ENCODE measurements around the gene RSPO3. TPM values are rescaled to one million over a fixed set of nuclear protein-coding genes. Genes with fewer than 3 reads are reported as not detected.

Gene RSPO3
- total and polyA plus RNA-seq, 9 of the 15 experiments (the other 6 are each of a cell fraction or from before 2014, with no cell fraction given): not detected

DNA sequence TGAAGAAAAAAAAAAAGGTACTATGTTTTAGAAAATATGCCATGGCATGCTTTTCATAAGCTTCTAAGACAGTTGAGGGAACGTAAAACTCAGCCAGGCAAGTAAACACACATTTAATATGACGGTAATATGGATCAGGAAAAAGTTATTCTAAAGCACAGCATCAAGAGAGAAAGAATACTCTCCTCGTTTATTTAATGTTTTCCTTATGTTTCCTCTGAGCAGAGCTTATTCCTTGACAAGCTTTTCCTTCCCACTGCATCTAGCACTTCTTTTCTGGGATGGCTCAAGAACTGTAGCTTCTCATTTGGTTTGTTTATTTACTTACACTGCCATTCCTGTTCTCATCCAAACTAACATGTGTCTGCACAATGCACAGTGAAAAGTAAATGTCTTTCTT is 2.7 kb upstream of the RSPO3 start:
- H3K36me3 ChIP-seq (ENCODE audit: control insufficient read depth, insufficient read depth, low read length): no peaks in the 10 kb centered on the region
- H3K4me2 ChIP-seq (ENCODE audit: insufficient read depth, low read length): no peak overlapping the region
- no peaks in the 10 kb centered on the region for H3K9me3 ChIP-seq (replicated peaks; ENCODE audit: control insufficient read depth, insufficient read depth, low read depth, low read length)
- no peaks in the 10 kb centered on the region for H4K20me1 ChIP-seq (replicated peaks; ENCODE audit: control insufficient read depth, insufficient read depth, low read length)
- no peaks in the 10 kb centered on the region for H3K79me2 ChIP-seq (ENCODE audit: control insufficient read depth, insufficient read depth, low read length)
- no peak for ATAC-seq
- no peaks in the 10 kb centered on the region for H3K9me1 ChIP-seq (ENCODE audit: control insufficient read depth, insufficient read depth, low read length)
- no TSS peak for BruUV-seq (replicated peaks)
- no peak overlapping the region for H3K27ac ChIP-seq (ENCODE audit: extremely low read depth, low read depth, low read length)
- in situ Hi-C loops (cut with MboI): loop anchor here (25.0 kb wide), 1 partner anchor 1078 kb away; no protein-coding TSS in a partner anchor
- TF ChIP-seq POLR2G (IDR thresholded peaks at IDR 0.05; ENCODE audit: low read depth, low read length) (no peak), PURB (CRISPR knock-in tag; IDR thresholded peaks at IDR 0.05; ENCODE audit: low read depth) (no peak), ZNF408 (CRISPR knock-in tag; IDR thresholded peaks at IDR 0.05; ENCODE audit: low read depth) (no peak)
- ChIA-PET CTCF (ENCODE audit: low intra/inter-chr PET ratio) (no interaction called here), POLR2A (no interaction called here)
- H3K9ac ChIP-seq (ENCODE audit: insufficient read depth in 1 of 2, low read depth in 2 of 2, low read length in 2 of 2): no peak overlapping the region
- H3K4me3 ChIP-seq: no peak overlapping the region
- no peak for DNase-seq (ENCODE audit: extremely low read depth in 1 of 4, low spot score in 3 of 4)
- intact Hi-C loops (cut with micrococcal nuclease): no loop called here
- no peak for FAIRE-seq
- peaks cover 0 to 12% of the 10 kb centered on the region in 2 experiments; a peak in 1 of 5 replicates for H3K4me1 ChIP-seq (replicated peaks in 1 of 2; ENCODE audit: control insufficient read depth in 2 of 2, insufficient read depth in 2 of 2, low read length in 2 of 2)
- WGBS (ENCODE audit: insufficient coverage, low coverage, missing lambda C conversion rate): 0% methylated on average over 3 of the region's 3 CpGs
- no peak overlapping the region for H2AFZ ChIP-seq (ENCODE audit: low read depth, low read length)
- H3K27me3 ChIP-seq (ENCODE audit: control insufficient read depth in 2 of 2, insufficient read depth in 2 of 2, low read length in 2 of 2): peaks cover 0 to 14% of the 10 kb centered on the region in 2 experiments; a peak in 2 of 5 replicates

DNA sequence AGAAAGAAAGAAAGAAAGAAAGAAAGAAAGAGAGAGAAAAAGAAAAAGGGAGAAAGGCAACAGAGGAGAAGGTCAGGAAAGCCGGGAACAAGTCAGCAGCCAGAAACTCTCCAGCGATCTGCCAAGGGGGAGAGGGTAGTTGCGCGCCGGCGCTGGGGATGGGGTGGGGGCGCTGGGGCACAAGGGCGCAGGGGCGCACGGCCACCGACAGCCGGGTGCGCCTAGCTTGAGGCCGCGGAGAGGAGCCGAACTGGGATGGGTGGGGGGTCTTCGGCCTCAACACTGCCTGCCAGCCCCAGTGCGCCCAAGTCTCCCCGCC is 533 bp upstream of the RSPO3 start:
- no peak for TF ChIP-seq CREM (IDR thresholded peaks at IDR 0.05; ENCODE audit: low read depth)
- TF ChIP-seq TAF15 (IDR thresholded peaks at IDR 0.05; ENCODE audit: low read depth, low read length): no peak
- TF ChIP-seq ESRRA (IDR thresholded peaks at IDR 0.05; ENCODE audit: borderline replicate concordance, low read depth): no peak
- TF ChIP-seq MECOM (CRISPR knock-in tag; IDR thresholded peaks at IDR 0.05): no peak
- TF ChIP-seq ETV6 (IDR thresholded peaks at IDR 0.05; ENCODE audit: borderline replicate concordance in 1 of 2, low read depth in 2 of 2, low read length in 1 of 2): no peak
- no peak for TF ChIP-seq ETV6 (CRISPR knock-in tag; IDR thresholded peaks at IDR 0.05; ENCODE audit: borderline replicate concordance)
- DNase-seq (ENCODE audit: extremely low read depth in 1 of 4, low spot score in 3 of 4) (no peak), ATAC-seq (no peak), FAIRE-seq (no peak)
- Histone ChIP-seq H3K79me2 (ENCODE audit: control insufficient read depth, insufficient read depth, low read length) (no peaks in the 10 kb centered on the region), H3K4me3 (no peak overlapping the region), H3K36me3 (ENCODE audit: control insufficient read depth, insufficient read depth, low read length) (no peaks in the 10 kb centered on the region), H3K9me1 (ENCODE audit: control insufficient read depth, insufficient read depth, low read length) (no peaks in the 10 kb centered on the region), H3K4me2 (ENCODE audit: insufficient read depth, low read length) (no peak overlapping the region), H3K9me3 (replicated peaks; ENCODE audit: control insufficient read depth, insufficient read depth, low read depth, low read length) (no peaks in the 10 kb centered on the region), H3K9ac (ENCODE audit: insufficient read depth in 1 of 2, low read depth in 2 of 2, low read length in 2 of 2) (no peak overlapping the region), H2AFZ (ENCODE audit: low read depth, low read length) (no peak overlapping the region), H4K20me1 (replicated peaks; ENCODE audit: control insufficient read depth, insufficient read depth, low read length) (no peaks in the 10 kb centered on the region), H3K27me3 (ENCODE audit: control insufficient read depth in 2 of 2, insufficient read depth in 2 of 2, low read length in 2 of 2) (peaks cover 0 to 14% of the 10 kb centered on the region in 2 experiments; a peak in 3 of 5 replicates), H3K4me1 (replicated peaks in 1 of 2; ENCODE audit: control insufficient read depth in 2 of 2, insufficient read depth in 2 of 2, low read length in 2 of 2) (peaks cover 0 to 12% of the 10 kb centered on the region in 2 experiments; a peak in 1 of 5 replicates), H3K27ac (ENCODE audit: extremely low read depth, low read depth, low read length) (no peak overlapping the region)
- POLR2A ChIA-PET: interaction anchor here (0.7 kb wide), 1 partner anchor 754 kb away, joined by 3 read pairs; no protein-coding TSS in a partner anchor
- BruUV-seq (replicated peaks): no TSS peak
- intact Hi-C loops (cut with micrococcal nuclease) (no loop called here), in situ Hi-C loops (cut with MboI) (loop anchor here (25.0 kb wide), 1 partner anchor 1081 kb away; no protein-coding TSS in a partner anchor)
- 19% methylated on average over 2 of the region's 19 CpGs for WGBS (ENCODE audit: insufficient coverage, low coverage, missing lambda C conversion rate)
- CTCF ChIA-PET (ENCODE audit: low intra/inter-chr PET ratio): no interaction called here

Measured in K562 (cell line).